ENCODE measurements around the gene FFAR1. TPM values are rescaled to one million over a fixed set of nuclear protein-coding genes. Genes with fewer than 3 reads are reported as not detected.

FFAR1 gene
- total and polyA plus RNA-seq, 2 experiments from 2014 or later, result not detected

- Histone ChIP-seq H3K9me2 (ENCODE audit: insufficient read depth) (no peaks in the 10 kb centered on the region), H3F3A (ENCODE audit: insufficient read depth) (no peaks in the 10 kb centered on the region), H3K4me3 (no peak overlapping the region), H3K9ac (no peak overlapping the region), H2AFZ (no peak overlapping the region), H3K9me3 (ENCODE audit: low read depth) (no peaks in the 10 kb centered on the region), H3K79me2 (ENCODE audit: insufficient read depth) (no peaks in the 10 kb centered on the region), H3K27ac (no peak overlapping the region), H3K4me1 (ENCODE audit: insufficient read depth) (no peaks in the 10 kb centered on the region), H3K36me3 (ENCODE audit: low read depth) (no peaks in the 10 kb centered on the region), H3K27me3 (replicated peaks; ENCODE audit: insufficient read depth) (no peaks in the 10 kb centered on the region), H4K20me1 (ENCODE audit: insufficient read depth) (no peaks in the 10 kb centered on the region), H3K4me2 (ENCODE audit: unreplicated experiment) (no peak overlapping the region)
- in situ Hi-C loops (cut with MboI), result no loop called here
- WGBS, 2 experiments (ENCODE audit: low coverage in 1 of 2, low lambda C conversion rate in 2 of 2, missing lambda C conversion rate in 2 of 2), result 83 to 88% methylated on average over 46 of the region's 47 CpGs
- no peak for DNase-seq
- no peak for TF ChIP-seq EZH2phosphoT487 (IDR thresholded peaks at IDR 0.05; ENCODE audit: insufficient read depth, low read depth)
These were observed 38.0 kb upstream of the FFAR1 start for GRCh38 chr19:35309481-35310279.

GRCh38 chr19:35310331-35310730, 37.4 kb upstream of the FFAR1 start:
- DNase-seq, result no peak
- in situ Hi-C loops (cut with MboI), result no loop called here
- Histone ChIP-seq H3K9ac (no peak overlapping the region), H3K9me3 (ENCODE audit: low read depth) (no peaks in the 10 kb centered on the region), H3K27me3 (replicated peaks; ENCODE audit: insufficient read depth) (no peaks in the 10 kb centered on the region), H2AFZ (no peak overlapping the region), H4K20me1 (ENCODE audit: insufficient read depth) (no peaks in the 10 kb centered on the region), H3K9me2 (ENCODE audit: insufficient read depth) (no peaks in the 10 kb centered on the region), H3K79me2 (ENCODE audit: insufficient read depth) (no peaks in the 10 kb centered on the region), H3K36me3 (ENCODE audit: low read depth) (no peaks in the 10 kb centered on the region), H3F3A (ENCODE audit: insufficient read depth) (no peaks in the 10 kb centered on the region), H3K27ac (no peak overlapping the region), H3K4me3 (no peak overlapping the region), H3K4me1 (ENCODE audit: insufficient read depth) (no peaks in the 10 kb centered on the region), H3K4me2 (ENCODE audit: unreplicated experiment) (no peak overlapping the region)
- no peak for TF ChIP-seq EZH2 (IDR thresholded peaks at IDR 0.05; ENCODE audit: insufficient read depth, poor library complexity, severe bottlenecking)
- TF ChIP-seq EZH2phosphoT487 (IDR thresholded peaks at IDR 0.05; ENCODE audit: insufficient read depth, low read depth), result no peak
- 91 to 92% methylated on average over 12 of the region's 12 CpGs for WGBS, 2 experiments (ENCODE audit: low coverage in 1 of 2, low lambda C conversion rate in 2 of 2, missing lambda C conversion rate in 2 of 2)

GRCh38 chr19:35310811-35311465, 36.8 kb upstream of the FFAR1 start:
- Histone ChIP-seq H3K9me2 (ENCODE audit: insufficient read depth) (no peaks in the 10 kb centered on the region), H3K36me3 (ENCODE audit: low read depth) (no peaks in the 10 kb centered on the region), H3K4me2 (ENCODE audit: unreplicated experiment) (no peak overlapping the region), H3K4me3 (no peak overlapping the region), H3K79me2 (ENCODE audit: insufficient read depth) (no peaks in the 10 kb centered on the region), H3K27ac (no peak overlapping the region), H3K27me3 (replicated peaks; ENCODE audit: insufficient read depth) (no peaks in the 10 kb centered on the region), H4K20me1 (ENCODE audit: insufficient read depth) (no peaks in the 10 kb centered on the region), H3F3A (ENCODE audit: insufficient read depth) (no peaks in the 10 kb centered on the region), H3K9ac (no peak overlapping the region), H3K9me3 (ENCODE audit: low read depth) (no peaks in the 10 kb centered on the region), H2AFZ (no peak overlapping the region), H3K4me1 (ENCODE audit: insufficient read depth) (no peaks in the 10 kb centered on the region)
- TF ChIP-seq EZH2phosphoT487 (IDR thresholded peaks at IDR 0.05; ENCODE audit: insufficient read depth, low read depth), result no peak
- no peak for TF ChIP-seq EZH2 (IDR thresholded peaks at IDR 0.05; ENCODE audit: insufficient read depth, poor library complexity, severe bottlenecking)
- DNase-seq, result no peak
- in situ Hi-C loops (cut with MboI), result no loop called here
- 74 to 78% methylated on average over 10 of the region's 10 CpGs for WGBS, 2 experiments (ENCODE audit: low coverage in 1 of 2, low lambda C conversion rate in 2 of 2, missing lambda C conversion rate in 2 of 2)

- no peaks in the 10 kb centered on the region for H4K20me1 ChIP-seq (ENCODE audit: insufficient read depth)
- no peak for TF ChIP-seq EZH2phosphoT487 (IDR thresholded peaks at IDR 0.05; ENCODE audit: insufficient read depth, low read depth)
- no peak for TF ChIP-seq EZH2 (IDR thresholded peaks at IDR 0.05; ENCODE audit: insufficient read depth, poor library complexity, severe bottlenecking)
- no peaks in the 10 kb centered on the region for H3K4me1 ChIP-seq (ENCODE audit: insufficient read depth)
- H3K27ac ChIP-seq, result no peak overlapping the region
- no peak overlapping the region for H2AFZ ChIP-seq
- DNase-seq, result no peak
- no peaks in the 10 kb centered on the region for H3F3A ChIP-seq (ENCODE audit: insufficient read depth)
- WGBS, 2 experiments (ENCODE audit: low coverage in 1 of 2, low lambda C conversion rate in 2 of 2, missing lambda C conversion rate in 2 of 2), result 82 to 86% methylated on average over 19 to 21 of the region's 21 CpGs
- no peak overlapping the region for H3K4me2 ChIP-seq (ENCODE audit: unreplicated experiment)
- H3K79me2 ChIP-seq (ENCODE audit: insufficient read depth), result no peaks in the 10 kb centered on the region
- no peaks in the 10 kb centered on the region for H3K9me2 ChIP-seq (ENCODE audit: insufficient read depth)
- H3K9me3 ChIP-seq (ENCODE audit: low read depth), result no peaks in the 10 kb centered on the region
- H3K4me3 ChIP-seq, result no peak overlapping the region
- no peaks in the 10 kb centered on the region for H3K36me3 ChIP-seq (ENCODE audit: low read depth)
- no peaks in the 10 kb centered on the region for H3K27me3 ChIP-seq (replicated peaks; ENCODE audit: insufficient read depth)
- in situ Hi-C loops (cut with MboI), result no loop called here
- H3K9ac ChIP-seq, result no peak overlapping the region
These were observed 35.6 kb upstream of the FFAR1 start for GRCh38 chr19:35311901-35312665.

All from GM23248 (cell line).